Fibroblast of pulmonary artery (primary cell): Measurements from ENCODE around the gene SPG11.
A peak's percentile ranks its signal among the peaks of the same experiment; 100 is the strongest.

Experiments
- DNase-seq: peaks from one replicate; pipeline ENCODE4 v3.0.0-alpha.2; 2010; ENCODE audit warnings: low read depth
- H3K4me3 ChIP-seq: replicated peaks from 2 replicates; pipeline ENCODE4 v1.5.1; 2011; ENCODE audit warnings: low read depth, mild to moderate bottlenecking, control low read depth, low read length, moderate library complexity
- CTCF ChIP-seq: IDR thresholded peaks from 2 replicates; pipeline ENCODE4 v1.5.1; 2011; ENCODE audit warnings: mild to moderate bottlenecking, control low read depth, low read length, inconsistent platforms; ENCODE audit errors: missing control alignments

SPG11 gene

GRCh38 chr15:44620081-44620480 lies 43.4 kb downstream of the SPG11 start:
- TF ChIP-seq CTCF = no peak
- no peak overlapping the region for H3K4me3 ChIP-seq
- no peak for DNase-seq

- TF ChIP-seq CTCF = no peak
- DNase-seq = no peak
- no peak overlapping the region for H3K4me3 ChIP-seq
Measured at GRCh38 chr15:44616974-44617373, 46.5 kb downstream of the SPG11 start.

GRCh38 chr15:44606740-44607139 lies 56.7 kb downstream of the SPG11 start:
- TF ChIP-seq CTCF = no peak
- H3K4me3 ChIP-seq = no peak overlapping the region
- no peak for DNase-seq

GRCh38 chr15:44603126-44603525 lies 60.3 kb downstream of the SPG11 start:
- no peak for TF ChIP-seq CTCF
- DNase-seq = no peak
- H3K4me3 ChIP-seq = no peak overlapping the region

GRCh38 chr15:44598892-44599291 lies 64.6 kb downstream of the SPG11 start:
- DNase-seq = peak; percentile 88
- no peak for TF ChIP-seq CTCF
- H3K4me3 ChIP-seq = no peak overlapping the region

GRCh38 chr15:44598066-44598465 lies 65.4 kb downstream of the SPG11 start:
- no peak for DNase-seq
- no peak for TF ChIP-seq CTCF
- no peak overlapping the region for H3K4me3 ChIP-seq

- TF ChIP-seq CTCF = no peak
- DNase-seq = no peak
- H3K4me3 ChIP-seq = no peak overlapping the region
Measured at GRCh38 chr15:44596511-44597010, 66.9 kb downstream of the SPG11 start.
